Fibroblast of skin of right biceps (primary cell): ENCODE data around the gene CDCA7L.
"Not testable (repeated sequence)": the region's sequence is repeated elsewhere in the genome, so short reads cannot be mapped to it uniquely, and the experiment has no call there.

Source experiments
- DNase-seq: peaks from one replicate; pipeline ENCODE4 v3.0.0-alpha.2; 2013

CDCA7L gene

DNA sequence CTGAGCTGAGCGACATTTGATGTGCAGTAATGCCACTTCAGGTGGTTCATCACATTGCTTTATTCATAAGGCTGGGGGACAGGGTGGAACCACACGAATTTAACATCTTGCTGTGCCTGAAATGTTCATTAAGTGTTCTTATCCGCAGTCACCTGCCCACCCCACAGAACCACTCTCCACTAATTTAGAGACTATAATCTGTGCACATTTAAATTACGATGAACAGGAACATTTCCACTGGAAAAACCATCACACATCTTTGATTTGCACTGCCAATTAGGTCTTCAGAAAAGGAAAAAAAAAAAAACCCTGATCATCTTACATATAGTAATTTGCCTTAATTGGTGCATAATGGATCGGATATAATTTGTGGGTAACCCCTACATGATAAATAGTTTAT lies 2.3 kb downstream of the CDCA7L start:
- DNase-seq = no peak

DNA sequence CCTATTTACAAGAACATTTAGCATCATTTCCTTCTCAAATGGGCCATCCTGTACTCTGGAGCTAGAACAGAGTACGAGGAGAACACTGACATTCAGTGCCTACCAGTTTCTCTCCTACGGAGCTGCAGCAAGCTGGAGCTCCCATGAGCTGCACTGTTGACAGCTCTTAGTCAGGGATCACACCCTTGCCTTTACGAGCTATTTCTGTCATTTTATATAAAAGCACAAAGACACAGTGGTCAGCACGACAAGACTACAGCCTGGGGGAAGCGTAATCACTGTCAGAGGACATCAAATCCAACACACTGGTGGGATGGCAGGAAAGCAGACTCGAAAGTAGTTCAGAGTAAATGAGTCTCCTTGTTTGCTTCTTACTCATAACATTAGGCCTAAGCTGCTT lies 2.7 kb downstream of the CDCA7L start:
- no peak for DNase-seq

DNA sequence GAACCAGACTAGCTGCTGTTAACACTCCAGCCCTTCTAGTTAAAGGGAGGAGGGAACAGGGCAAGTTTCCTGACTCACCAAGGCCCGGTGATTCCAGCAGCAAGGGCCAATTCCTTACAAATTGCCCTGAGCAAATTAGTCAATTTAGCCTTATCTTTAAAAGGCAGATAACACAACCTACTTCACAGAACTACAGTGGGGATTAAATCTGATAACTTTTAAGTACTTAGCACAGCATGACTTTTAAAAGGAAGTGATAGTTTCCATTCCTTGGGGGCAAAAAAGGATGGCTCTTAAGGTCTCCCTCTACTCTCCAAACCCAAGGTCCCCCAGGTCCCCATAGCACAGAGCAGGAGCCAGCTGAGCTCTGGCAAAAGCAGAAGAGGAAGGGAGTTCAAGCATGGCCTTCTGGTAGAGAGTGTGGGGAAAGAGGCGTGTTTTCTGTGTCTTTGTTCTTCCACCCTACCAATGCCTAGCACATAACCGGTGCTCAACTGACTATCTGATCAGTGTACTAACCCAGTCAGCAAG lies 4.0 kb downstream of the CDCA7L start:
- peak; percentile 28 for DNase-seq

DNA sequence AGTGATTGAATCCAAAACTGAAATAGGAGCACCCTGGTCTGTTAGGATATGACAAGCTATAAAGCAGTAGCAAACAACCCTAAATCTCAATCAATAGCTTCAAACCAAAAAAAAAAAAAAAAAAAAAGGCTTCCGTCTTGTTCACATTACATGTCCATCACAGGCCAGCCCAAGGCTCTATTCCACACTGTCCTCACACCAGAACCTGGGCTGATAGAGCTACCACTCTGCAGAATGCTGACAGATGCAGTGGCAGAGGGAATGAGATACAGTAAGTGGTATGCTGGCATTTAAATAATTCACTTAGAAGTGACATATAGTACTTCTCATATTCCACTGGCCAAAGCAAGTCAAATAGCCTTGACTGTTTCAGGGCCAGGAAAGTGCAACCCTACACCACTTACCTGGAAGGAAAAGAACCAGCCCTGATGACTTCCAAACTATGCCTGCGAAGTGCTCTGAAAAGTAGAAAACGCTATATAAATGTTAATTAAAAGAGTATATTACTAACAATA lies 5.8 kb downstream of the CDCA7L start:
- no peak for DNase-seq

DNA sequence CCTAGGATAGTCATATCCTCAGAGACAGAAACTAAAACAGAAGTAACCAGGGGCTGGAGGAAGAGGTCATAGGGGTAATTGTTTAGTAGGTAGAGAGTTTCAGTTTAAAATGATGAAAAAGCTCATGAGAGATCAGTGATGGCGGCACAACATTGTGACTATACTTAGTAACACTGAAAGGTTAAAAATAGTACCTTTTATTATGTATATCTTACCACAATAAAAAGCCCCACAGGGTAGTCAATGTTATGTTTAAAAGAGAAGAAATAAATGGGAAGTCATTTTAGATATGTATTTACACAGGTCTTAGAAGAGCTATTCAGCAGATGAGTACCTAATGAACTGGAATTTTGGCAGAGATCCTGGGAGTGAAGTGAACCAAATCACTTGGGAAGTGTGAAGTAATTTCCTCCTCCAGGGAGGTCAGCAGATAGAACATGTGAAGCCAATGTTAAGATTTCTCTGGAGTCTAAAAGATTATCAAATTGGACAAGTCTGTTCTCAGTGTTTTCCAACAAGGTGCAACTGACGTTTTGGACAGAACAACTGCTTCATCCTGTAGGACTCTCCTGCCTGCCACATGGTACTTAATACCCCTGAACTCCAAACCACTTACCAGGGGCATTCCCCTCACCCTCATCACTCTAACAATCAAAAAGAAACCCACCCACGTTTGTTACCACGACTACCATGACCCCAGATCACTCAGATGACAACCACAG lies 6.4 kb downstream of the CDCA7L start:
- peak; percentile 62 for DNase-seq

DNA sequence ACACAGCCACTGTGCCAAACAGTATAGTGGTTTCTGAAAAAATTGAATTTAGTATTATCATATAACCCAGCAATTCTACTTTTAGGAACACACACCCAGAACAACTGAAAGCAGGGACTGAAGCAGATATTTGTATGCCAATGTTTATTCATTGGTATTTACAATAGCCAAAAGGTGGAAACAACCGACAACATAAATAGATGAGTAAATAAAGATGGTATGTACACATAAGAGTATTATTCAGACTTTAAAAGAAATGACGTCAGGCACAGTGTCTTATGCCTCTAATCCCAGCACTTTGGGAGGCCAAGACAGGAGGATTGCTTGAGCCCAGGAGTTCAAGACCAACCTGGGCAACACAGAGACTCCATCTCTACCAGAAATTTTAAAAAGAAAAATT lies 7.2 kb downstream of the CDCA7L start:
- DNase-seq = no peak

DNA sequence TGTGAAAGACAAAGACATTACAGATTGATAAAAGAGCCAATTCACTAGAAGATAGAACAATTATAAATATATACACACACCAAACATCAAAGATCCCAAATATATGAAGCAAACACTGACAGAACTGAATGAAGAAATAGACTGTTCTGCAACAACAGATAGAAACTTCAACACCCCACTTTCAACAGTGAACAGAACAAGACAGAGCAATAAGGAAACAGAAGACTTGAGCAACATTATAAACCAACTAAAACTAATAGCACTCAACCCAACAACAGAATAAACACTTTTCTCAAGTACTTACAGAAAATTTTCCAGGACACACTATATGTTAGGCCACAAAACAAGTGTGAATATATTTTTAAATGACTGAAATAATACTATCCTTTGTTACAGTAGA lies 10.9 kb downstream of the CDCA7L start:
- no peak for DNase-seq

DNA sequence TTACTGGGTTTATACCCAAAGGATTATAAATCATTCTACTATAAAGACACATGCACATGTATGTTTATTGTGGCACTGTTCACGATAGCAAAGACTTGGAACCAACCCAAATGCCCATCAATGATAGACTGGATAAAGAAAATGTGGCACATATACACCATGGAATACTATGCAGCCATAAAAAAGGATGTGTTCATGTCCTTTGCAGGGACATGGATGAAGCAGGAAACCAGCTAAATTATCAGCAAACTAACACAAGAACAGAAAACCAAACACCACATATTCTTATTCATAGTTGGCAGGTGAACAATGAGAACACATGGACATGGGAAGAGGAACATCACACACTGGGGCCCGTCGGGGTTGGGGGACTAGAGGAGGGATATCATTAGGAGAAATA lies 12.4 kb downstream of the CDCA7L start:
- not testable (repeated sequence) for DNase-seq

DNA sequence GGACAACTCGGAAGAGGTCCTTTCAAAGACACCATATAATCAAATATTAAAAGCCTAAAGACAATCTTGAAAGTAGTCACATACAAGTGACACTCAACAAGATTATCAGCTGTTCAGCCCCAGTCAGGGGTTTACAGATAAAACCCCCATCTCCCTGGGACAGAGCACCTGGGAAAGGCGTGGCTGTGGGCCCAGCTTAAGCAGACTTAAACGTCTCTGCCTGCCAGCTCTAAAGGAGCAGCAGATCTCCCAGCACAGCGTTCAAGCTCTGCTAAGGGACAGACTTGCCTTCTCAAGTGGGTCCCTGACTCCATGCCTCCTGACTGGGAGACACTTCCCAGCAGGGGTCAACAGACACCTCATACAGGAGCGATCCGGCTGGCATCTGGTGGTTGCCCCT lies 18.0 kb downstream of the CDCA7L start:
- DNase-seq = no peak

DNA sequence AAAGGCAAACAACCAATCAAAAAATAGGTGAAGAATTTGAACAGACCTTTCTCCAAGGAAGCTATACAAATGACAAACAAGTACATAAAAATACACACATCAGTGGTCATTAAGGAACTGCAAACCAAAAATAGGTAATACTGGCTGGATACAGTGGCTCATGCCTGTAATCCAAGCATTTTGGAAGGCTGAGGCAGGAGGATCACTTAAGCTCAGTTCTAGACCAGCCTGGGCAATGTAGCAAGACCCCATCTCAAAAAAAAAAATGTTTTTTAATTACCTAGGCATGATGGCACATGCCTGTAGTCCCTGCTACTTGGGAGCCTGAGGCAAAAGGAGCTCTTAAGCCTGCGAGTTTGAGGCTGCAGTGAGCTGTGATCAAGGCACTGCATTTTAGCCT lies 19.3 kb downstream of the CDCA7L start:
- no peak for DNase-seq

DNA sequence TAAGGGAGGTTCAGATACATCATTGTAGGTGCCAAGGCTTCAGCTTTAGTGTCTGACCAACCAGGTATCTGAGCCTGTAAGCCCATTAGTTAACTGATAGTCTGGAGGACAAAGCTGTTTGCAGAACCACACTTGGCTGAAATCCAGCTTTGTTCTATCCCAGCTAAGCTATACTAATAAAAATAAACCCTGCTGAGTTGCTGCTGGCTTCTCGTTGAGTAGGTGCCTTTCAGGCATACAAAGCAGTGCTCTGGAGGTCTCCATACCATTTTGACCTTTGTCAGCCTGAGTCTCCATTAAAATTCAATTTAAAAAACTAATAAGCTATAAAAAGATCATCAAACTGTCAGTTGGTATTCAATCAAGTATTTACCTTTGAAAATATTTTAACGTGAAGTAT lies 22.0 kb downstream of the CDCA7L start:
- no peak for DNase-seq

DNA sequence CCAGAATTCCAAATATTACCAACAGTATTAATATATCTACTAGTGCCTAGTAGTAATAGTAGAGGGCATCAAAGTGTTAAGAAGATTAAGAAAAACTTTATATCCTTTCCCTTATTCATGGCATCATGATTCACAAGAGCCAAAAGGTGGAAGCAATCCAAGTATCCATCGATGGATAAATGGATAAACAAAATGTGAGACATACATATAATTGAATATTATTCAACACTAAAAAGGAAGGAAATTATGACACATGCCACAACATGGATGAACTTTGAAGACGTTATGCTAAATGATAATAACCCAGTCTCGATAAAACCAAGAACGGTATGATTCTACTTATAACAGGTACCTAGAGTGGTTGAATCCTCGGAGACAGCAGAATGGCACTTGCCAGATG lies 23.1 kb downstream of the CDCA7L start:
- DNase-seq = no peak

DNA sequence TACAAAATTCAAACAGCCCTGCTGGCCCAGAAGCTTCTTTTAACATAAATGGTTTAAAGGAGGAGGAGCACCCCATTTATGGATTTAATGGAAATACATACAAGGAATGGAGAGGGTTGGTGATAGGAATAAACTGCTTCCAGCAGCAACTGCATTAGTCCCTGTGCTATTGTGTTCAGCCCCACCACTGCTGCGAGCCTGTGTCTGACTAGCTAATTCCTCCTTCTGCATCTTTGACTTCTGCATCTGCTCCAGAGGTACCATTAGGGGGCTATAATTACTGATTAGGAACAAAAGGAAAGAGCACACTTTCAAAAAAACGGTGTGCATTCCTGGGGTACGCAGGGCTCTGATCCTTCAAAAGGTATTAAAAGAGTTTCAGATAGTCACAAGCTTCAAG lies 24.8 kb downstream of the CDCA7L start:
- DNase-seq = no peak

DNA sequence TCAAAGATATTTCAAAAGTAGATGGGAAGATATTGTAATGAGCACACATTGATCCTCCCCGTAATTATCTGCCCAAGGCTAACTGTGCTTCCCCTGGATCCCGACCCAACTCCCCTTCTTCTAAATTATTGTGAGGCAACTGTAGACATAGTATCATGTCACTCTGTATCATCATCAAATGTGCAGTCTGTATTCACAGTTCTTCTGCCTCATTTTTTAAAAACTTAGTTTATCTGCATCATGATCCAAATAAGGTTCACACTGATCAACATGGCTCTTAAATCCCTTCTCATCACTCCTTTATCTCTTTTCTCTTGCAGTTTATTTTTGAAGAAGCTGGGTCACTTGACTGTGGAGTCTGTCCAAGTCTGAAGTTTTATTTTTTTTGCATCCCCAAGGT lies 27.5 kb downstream of the CDCA7L start:
- DNase-seq = no peak

DNA sequence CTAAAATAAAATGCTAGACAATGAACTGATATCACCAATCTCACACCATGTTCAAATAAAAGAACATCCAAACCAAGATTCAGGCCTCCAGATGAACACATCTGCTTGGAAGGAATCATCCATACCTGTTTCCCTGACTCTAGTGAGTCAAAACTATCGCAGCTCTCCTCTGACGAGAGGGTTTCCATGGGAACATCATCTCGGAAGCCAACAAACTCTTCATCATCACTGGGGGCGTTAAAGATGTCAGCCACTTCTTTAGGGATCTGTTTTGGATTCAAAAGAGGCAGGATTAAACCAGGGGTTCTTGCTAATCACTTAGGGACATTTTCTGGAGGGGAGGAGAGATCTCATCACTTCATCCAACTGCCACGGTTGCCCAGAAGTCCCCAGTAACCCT lies 29.1 kb downstream of the CDCA7L start:
- no peak for DNase-seq

DNA sequence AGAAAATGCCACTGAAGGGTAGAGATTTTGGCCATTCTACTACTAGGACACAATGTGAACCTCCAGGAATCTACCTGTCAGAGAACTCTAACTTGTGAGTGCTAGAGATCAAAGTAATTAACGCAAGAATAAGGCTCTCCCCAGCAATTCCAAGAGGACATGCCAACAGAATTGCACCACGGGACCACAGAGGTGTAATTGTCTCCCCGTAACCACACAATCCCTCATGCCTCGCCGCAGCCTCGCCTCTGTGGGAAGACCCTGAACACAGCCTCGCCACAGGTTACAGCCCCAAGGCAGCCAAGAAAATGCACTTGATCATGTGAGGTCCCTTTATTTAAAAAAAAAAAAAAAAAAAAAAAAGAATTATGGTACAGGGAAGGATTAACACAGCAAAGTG lies 29.5 kb downstream of the CDCA7L start:
- DNase-seq = no peak

DNA sequence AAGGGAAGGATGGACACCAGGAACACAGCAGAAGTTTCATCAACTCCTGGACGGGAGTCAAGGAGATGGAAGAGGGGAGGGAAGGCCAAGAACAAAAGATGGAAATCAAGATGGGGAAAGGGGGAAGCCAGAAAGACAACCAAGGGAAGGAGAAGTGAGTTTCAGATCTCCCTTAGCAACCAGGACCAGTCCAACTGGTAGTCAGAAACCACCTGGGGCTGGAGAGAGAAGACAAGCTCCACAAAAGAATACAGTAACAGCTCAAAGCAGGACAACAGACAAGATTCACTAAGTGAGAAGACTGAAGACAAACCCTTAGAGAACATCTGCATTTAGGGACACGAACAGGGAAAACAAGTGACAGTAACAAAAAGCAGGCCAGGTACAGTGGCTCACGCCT lies 30.6 kb downstream of the CDCA7L start:
- DNase-seq = no peak

DNA sequence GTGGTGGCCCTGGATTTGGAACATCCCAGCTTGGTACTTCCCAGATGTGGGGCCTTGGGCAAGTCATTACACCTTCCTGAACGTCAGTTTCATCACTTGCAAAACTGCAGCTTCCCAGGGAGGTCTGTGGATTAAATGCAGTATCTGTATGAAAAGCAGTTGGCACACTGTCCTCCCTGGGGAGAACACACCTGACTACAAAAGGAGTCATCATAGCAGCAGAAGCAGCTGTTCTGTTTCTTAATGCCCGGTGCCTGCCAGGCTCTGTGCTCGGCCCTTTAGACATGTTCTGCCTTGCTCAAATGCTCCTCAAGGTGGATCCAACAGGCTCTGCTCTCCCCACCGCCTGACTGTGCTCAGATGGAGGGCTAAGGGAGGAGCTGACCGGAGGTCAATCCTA lies 31.0 kb downstream of the CDCA7L start:
- DNase-seq = no peak

DNA sequence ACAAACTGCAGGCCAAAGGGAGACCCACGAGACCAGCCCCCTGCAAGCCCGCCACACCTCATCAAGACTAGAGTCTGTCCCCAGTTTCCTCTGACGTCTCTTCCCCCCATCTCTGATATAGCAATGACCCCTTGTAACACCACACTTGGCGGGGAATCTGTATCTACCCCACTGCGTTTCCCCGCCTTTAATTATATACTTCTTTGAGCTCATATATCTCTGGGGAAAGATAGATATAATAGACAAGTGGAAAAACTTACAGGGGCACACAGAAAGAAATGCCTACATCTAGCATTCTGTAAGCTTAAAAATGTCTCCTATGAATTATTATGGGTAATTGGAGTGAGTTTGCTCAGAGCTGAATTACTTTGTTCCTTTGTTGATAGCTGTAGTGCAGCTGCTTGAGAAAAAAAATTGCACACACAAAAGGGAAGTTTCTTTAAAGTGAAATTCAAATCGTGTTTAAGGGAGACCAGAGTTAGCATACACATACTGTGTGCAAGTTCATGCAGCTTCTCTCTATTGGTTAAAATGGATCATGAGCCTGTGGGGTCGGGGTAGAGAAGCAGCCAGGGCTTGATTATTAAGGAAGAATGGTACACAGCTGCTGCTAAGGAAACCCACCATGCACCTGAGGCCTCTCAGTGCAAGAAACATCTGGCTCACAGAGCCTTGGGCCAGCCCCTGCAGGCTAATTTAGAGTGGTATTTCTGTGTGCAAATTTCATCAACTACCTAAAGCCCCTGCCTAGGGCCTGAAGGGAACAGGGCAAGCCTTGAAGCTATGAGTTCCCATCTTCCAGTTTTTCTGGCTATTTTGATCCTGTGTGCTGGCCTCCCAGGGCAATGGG lies 32.5 kb downstream of the CDCA7L start:
- no peak for DNase-seq

DNA sequence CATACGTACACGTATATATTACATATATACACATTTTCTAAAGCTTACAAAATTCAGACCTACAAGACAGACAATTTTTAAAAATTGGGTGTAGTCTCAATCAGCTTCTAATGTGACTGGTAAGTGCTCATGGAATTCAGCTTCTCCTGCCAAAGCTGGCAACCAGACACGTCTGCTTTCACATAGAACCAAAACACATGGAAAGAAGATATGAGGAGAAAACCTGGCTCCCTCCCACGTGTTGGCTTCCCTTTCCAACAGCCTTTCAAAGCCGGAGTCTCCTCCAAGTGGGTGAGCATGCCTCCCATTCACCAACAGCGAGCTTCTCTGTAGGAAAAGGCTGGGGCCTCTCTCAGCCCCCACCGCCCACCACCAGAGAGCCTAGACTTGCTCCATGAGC lies 33.4 kb downstream of the CDCA7L start:
- DNase-seq = peak; percentile 82

DNA sequence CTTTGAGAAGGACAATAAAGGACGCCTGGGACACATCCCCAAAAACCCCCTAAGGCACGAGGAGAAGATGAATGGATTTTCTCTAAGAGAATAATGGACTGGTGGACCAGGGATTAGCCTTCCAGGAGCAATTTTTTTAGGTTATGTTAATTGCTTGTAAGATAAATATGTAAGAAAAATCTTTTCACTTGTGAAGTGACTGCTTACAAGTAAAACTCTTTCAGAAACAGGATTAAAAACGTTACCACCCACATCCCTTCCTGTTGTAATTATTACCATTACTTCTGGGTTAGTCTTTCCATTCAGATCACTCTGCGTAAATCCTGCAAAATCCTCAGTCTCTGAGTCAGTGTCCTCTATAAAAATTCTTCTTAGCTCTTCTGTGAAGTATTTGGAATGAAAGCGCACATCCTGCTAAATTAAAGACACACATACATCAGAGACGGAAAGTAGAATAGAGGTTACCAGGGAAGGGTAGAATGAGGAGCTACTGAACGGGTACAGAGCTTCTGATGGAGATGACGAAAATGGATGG lies 34.3 kb downstream of the CDCA7L start:
- DNase-seq = peak; percentile 88

DNA sequence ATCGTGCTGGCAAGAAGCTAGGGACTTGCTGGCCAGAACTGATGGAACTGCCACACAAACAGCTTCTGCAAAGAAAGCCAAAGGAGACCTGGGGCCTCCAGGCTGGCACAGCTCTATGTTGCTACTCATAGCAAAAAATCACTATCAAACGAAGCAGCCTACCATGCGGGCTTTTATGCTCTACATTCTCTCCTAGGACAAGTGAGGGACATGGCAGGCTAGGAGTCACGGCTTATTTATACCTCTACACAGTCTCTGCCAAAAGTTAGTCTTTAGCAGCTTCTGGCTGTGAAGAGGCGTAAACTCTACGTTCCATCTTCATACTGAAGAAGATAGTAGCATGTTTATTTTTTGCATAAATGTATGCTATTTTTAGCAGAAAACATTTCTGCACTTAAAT lies 35.4 kb downstream of the CDCA7L start:
- DNase-seq = no peak

DNA sequence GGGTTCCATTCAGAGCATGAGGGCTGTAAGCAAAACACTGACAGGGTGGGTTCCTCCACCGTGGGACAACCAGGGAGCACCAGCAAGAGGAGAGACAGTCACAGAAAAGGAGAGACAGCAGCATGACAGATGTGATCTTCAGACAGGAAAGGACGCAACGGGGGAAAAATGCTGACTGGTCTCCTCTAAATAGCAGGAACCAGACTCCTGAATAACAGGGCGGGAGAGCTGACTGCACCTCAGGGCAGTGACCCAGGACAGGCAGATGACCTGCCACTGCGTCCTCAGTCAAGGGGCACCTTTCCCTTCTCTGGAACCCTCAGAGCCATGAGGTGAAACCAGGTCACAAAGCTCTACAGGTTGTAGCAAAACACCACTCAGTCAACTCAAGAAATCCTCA lies 37.0 kb downstream of the CDCA7L start:
- no peak for DNase-seq
